B cell (primary cell): ENCODE measurements around the gene RWDD4. TPM values are rescaled to one million over a fixed set of nuclear protein-coding genes. Genes with fewer than 3 reads are reported as not detected.
A peak's percentile ranks its signal among the peaks of the same experiment; 100 is the strongest.

Source experiments
- ATAC-seq: fragments of 200-7000 bp; cut with Tn5 transposase; one replicate; pipeline ENCODE4 v1.10.0; 2021; ENCODE audit warnings: low read depth, mild to moderate bottlenecking, moderate number of reproducible peaks, moderate library complexity
- CTCF ChIA-PET: fragments of 350-600 bp; sonication (Branson Sonifier 250); formaldehyde crosslinking; loops from one replicate; lab custom pipeline; 2021; ENCODE audit warnings: antibody characterized with exemption, inconsistent platforms; lab: Charles Lee
- POLR2A ChIA-PET: fragments of 350-600 bp; sonication (Branson Sonifier 250); formaldehyde crosslinking; loops from one replicate; lab custom pipeline; 2021; ENCODE audit warnings: antibody characterized with exemption; lab: Charles Lee
- DNase-seq: peaks from one replicate; pipeline ENCODE4 v3.0.0; 2013
- H2AFZ ChIP-seq: 2 replicates; pipeline ENCODE4 v1.6.1; 2012; ENCODE audit warnings: mild to moderate bottlenecking, low read depth, low read length; ENCODE audit not compliant: insufficient read depth, poor library complexity, severe bottlenecking
- H3K27ac ChIP-seq, 2 donors: 1 replicate in 1 of 2; 2 replicates in 1 of 2; pipeline ENCODE4 v1.5.1; 2012 to 2013; ENCODE audit warnings: low read length in 2 of 2, mild to moderate bottlenecking in 2 of 2, moderate library complexity in 1 of 2
- H3K27me3 ChIP-seq, 4 experiments: fragments of 200-600 bp in 1 of 4; sonication (generic) in 1 of 4; replicated peaks in 1 of 4; 1 replicate in 2 of 4; 2 replicates in 2 of 4; pipeline versions ENCODE4 v1.6.1 to v1.7.0; 2013 to 2016; ENCODE audit warnings: low read length in 3 of 4, mild to moderate bottlenecking in 2 of 4, mixed read lengths in 1 of 4, moderate library complexity in 1 of 4; ENCODE audit not compliant: insufficient read depth in 4 of 4, control insufficient read depth in 3 of 4; ENCODE audit errors: control extremely low read depth in 1 of 4
- H3K36me3 ChIP-seq, 2 experiments: replicated peaks in 1 of 2; 1 replicate in 1 of 2; 2 replicates in 1 of 2; pipeline versions ENCODE4 v1.6.1 to v1.7.1; 2013; ENCODE audit warnings: low read length in 1 of 2; ENCODE audit not compliant: insufficient read depth in 2 of 2, control insufficient read depth in 1 of 2; ENCODE audit errors: control extremely low read depth in 1 of 2, extremely low read depth in 1 of 2
- H3K4me1 ChIP-seq, 2 donors: fragments of 200-600 bp in 1 of 2; sonication (generic) in 1 of 2; 1 replicate in 1 of 2; 2 replicates in 1 of 2; pipeline versions ENCODE4 v1.5.1 to v1.6.1; 2013 to 2017; ENCODE audit warnings: low read length in 2 of 2; ENCODE audit not compliant: control insufficient read depth in 2 of 2, insufficient read depth in 2 of 2
- H3K4me2 ChIP-seq: replicated peaks from 2 replicates; pipeline ENCODE3; 2012; ENCODE audit warnings: mild to moderate bottlenecking, low read depth, low read length; ENCODE audit not compliant: poor library complexity, severe bottlenecking
- H3K4me3 ChIP-seq, 5 experiments: fragments of 200-600 bp in 1 of 5; sonication (generic) in 1 of 5; 1 replicate in 3 of 5; 2 replicates in 2 of 5; pipeline versions ENCODE4 v1.5.1 to v1.7.0; 2011 to 2016; ENCODE audit warnings: low read length in 4 of 5, mild to moderate bottlenecking in 4 of 5, low read depth in 2 of 5, control low read depth in 1 of 5, moderate library complexity in 1 of 5; ENCODE audit not compliant: insufficient read depth in 1 of 5; ENCODE audit errors: control extremely low read depth in 1 of 5, extremely low read depth in 1 of 5
- H3K79me2 ChIP-seq: fragments of 200-600 bp; sonication (generic); one replicate; pipeline ENCODE4 v1.6.0; 2016; ENCODE audit warnings: low read length; ENCODE audit not compliant: control insufficient read depth, insufficient read depth
- H3K9ac ChIP-seq: fragments of 200-600 bp; sonication (generic); 2 replicates; pipeline ENCODE4 v1.6.1; 2017; ENCODE audit warnings: mild to moderate bottlenecking, low read length, moderate library complexity
- H3K9me3 ChIP-seq, 3 donors: one replicate each; pipeline versions ENCODE4 v1.6.1 to v1.7.1; 2013; ENCODE audit warnings: low read length in 2 of 3; ENCODE audit not compliant: control insufficient read depth in 2 of 3, insufficient read depth in 1 of 3; ENCODE audit errors: control extremely low read depth in 1 of 3
- H4K20me1 ChIP-seq: 2 replicates; pipeline ENCODE4 v1.6.0; 2012; ENCODE audit warnings: mild to moderate bottlenecking, low read length; ENCODE audit not compliant: insufficient read depth, control insufficient read depth, poor library complexity, severe bottlenecking
- H3K27ac Mint-ChIP-seq: one replicate; pipeline ENCODE4 v1.8.0; 2021; ENCODE audit warnings: mixed read lengths
- H3K27me3 Mint-ChIP-seq: one replicate; pipeline ENCODE4 v1.8.0; 2021; ENCODE audit warnings: mixed read lengths
- H3K4me1 Mint-ChIP-seq: one replicate; pipeline ENCODE4 v1.8.0; 2021; ENCODE audit warnings: mixed read lengths
- H3K4me3 Mint-ChIP-seq: one replicate; pipeline ENCODE4 v1.8.0; 2021; ENCODE audit warnings: mixed read lengths
- H3K9me3 Mint-ChIP-seq: one replicate; pipeline ENCODE4 v1.8.0; 2022; ENCODE audit warnings: mixed read lengths; ENCODE audit not compliant: insufficient read depth
- CTCF ChIP-seq: fragments of 200-600 bp; IDR thresholded peaks from one replicate; pipeline ENCODE4 v1.8.0; 2022; ENCODE audit warnings: antibody characterized with exemption, mild to moderate bottlenecking
- EZH2 ChIP-seq: IDR thresholded peaks from 2 replicates; pipeline ENCODE4 v1.6.1; 2012; ENCODE audit warnings: borderline replicate concordance, low read depth, mild to moderate bottlenecking, moderate library complexity, low read length; ENCODE audit not compliant: insufficient read depth, poor library complexity, severe bottlenecking
- WGBS: methylation state at CpG from one replicate; pipeline ENCODE4 v1.1.5; 2013; ENCODE audit warnings: missing lambda C conversion rate; ENCODE audit not compliant: insufficient coverage; 5-methylcytosine and 5-hydroxymethylcytosine counted together
- intact Hi-C: fragments of 100-400 bp; cut with micrococcal nuclease; formaldehyde crosslinking; loops from one replicate; pipeline ENCODE4 v1.10.0; 2022
- polyA plus RNA-seq: library from polyadenylated mRNA; depleted of rRNA; stranded (reverse); fragments of >200 nt; gene quantifications from 2 replicates; pipeline ENCODE4 v1.2.3, GENCODE V29; 2012
- total RNA-seq, 2 donors: library from RNA; stranded (reverse); fragments of 120-200 nt in 1 of 2; gene quantifications; 1 replicate in 1 of 2; 2 replicates in 1 of 2; pipeline versions ENCODE4 v1.2.3 to v1.2.4, GENCODE V29; 2013 to 2022

Gene RWDD4
- total and polyA plus RNA-seq, 2 donors (not counting 1 experiment from before 2014, with no cell fraction given), result 3.0 to 16.3 TPM

- intact Hi-C loops, result no loop called here
- DNase-seq (no peak), ATAC-seq (no peak)
- H3K27ac Mint-ChIP-seq, result no peak overlapping the region
- peaks cover 6% of the 10 kb centered on the region for H3K4me1 Mint-ChIP-seq
- Histone ChIP-seq H3K9me3 (no peaks in the 10 kb centered on the region), H2AFZ (no peak overlapping the region), H3K27me3 (no peaks in the 10 kb centered on the region), H3K4me2 (no peak overlapping the region), H3K79me2 (peaks cover 33% of the 10 kb centered on the region), H3K27ac (no peak overlapping the region), H3K36me3 (peaks cover 9 to 56% of the 10 kb centered on the region in 2 experiments), H3K4me1 (no peaks in the 10 kb centered on the region), H3K9ac (no peak overlapping the region), H3K4me3 (no peak overlapping the region), H4K20me1 (peaks cover 9% of the 10 kb centered on the region)
- WGBS, result 100% methylated on average over 1 of the region's 1 CpG
- H3K9me3 Mint-ChIP-seq, result no peaks in the 10 kb centered on the region
- no peaks in the 10 kb centered on the region for H3K27me3 Mint-ChIP-seq
- no peak for TF ChIP-seq EZH2
- ChIA-PET CTCF (no interaction called here), POLR2A (no interaction called here)
- no peak overlapping the region for H3K4me3 Mint-ChIP-seq
Observed at GRCh38 chr4:183666088-183666487, 7.1 kb upstream of the RWDD4 start.

GRCh38 chr4:183659872-183660242 is 872 bp upstream of the RWDD4 start:
- H3K27ac Mint-ChIP-seq, result peak overlapping the region; percentile 93
- POLR2A ChIA-PET, result interaction anchor here (0.6 to 1.2 kb wide), 3 partner anchors 151 to 1766 kb away, joined by 3 to 8 read pairs (median 3); partner anchors contain the start of gene ING2

More at GRCh38 chr4:183659872-183660242, 872 bp upstream of the RWDD4 start:
- WGBS, result 0% methylated on average over 5 of the region's 10 CpGs
- Histone ChIP-seq H3K4me1 (peaks cover 17 to 24% of the 10 kb centered on the region in 2 donors), H3K79me2 (peaks cover 59% of the 10 kb centered on the region), H4K20me1 (peaks cover 5% of the 10 kb centered on the region), H3K4me3 (peak overlapping the region; percentile 62 to 91 (median 87)), H3K36me3 (peaks cover 0 to 10% of the 10 kb centered on the region in 2 experiments), H2AFZ (peak overlapping the region; percentile 92), H3K27me3 (no peaks in the 10 kb centered on the region), H3K9me3 (no peaks in the 10 kb centered on the region), H3K4me2 (peak overlapping the region; percentile 81), H3K9ac (peak overlapping the region; percentile 76), H3K27ac (peak overlapping the region; percentile 70 to 90)
- H3K9me3 Mint-ChIP-seq, result no peaks in the 10 kb centered on the region
- no peaks in the 10 kb centered on the region for H3K27me3 Mint-ChIP-seq
- DNase-seq (no peak), ATAC-seq (no peak)
- peak overlapping the region; percentile 93 for H3K4me3 Mint-ChIP-seq
- H3K4me1 Mint-ChIP-seq, result peaks cover 26% of the 10 kb centered on the region
- intact Hi-C loops, result loop anchor here (1.0 to 5.0 kb wide), 6 partner anchors 156 to 1483 kb away; partner anchors contain the start of genes CDKN2AIP, DCTD and SLC25A4
- TF ChIP-seq CTCF (no peak), EZH2 (no peak)
- CTCF ChIA-PET, result interaction anchor here (0.9 kb wide), 1 partner anchor 82 kb away, joined by 3 read pairs; no protein-coding TSS in a partner anchor
